Trophoblast cell (in vitro differentiated cells and primary cell): ENCODE results near the gene BOK.

Experiments used
- DNase-seq, 2 donors: peaks; one replicate each; pipeline ENCODE4 v3.0.0-alpha.2; 2016
- H2AFZ ChIP-seq: 2 replicates; pipeline ENCODE4 v1.6.1; 2013; ENCODE audit warnings: low read length, moderate library complexity, mild to moderate bottlenecking; ENCODE audit not compliant: insufficient read depth, poor library complexity
- H2AK5ac ChIP-seq: 2 replicates; pipeline ENCODE4 v1.6.1; 2013; ENCODE audit warnings: mild to moderate bottlenecking, low read length
- H2BK120ac ChIP-seq: 2 replicates; pipeline ENCODE4 v1.6.1; 2013; ENCODE audit warnings: low read length, mild to moderate bottlenecking, moderate library complexity; ENCODE audit not compliant: insufficient read depth, poor library complexity
- H2BK12ac ChIP-seq: 2 replicates; pipeline ENCODE4 v1.6.1; 2013; ENCODE audit warnings: mild to moderate bottlenecking, low read length, moderate library complexity
- H2BK5ac ChIP-seq: 2 replicates; pipeline ENCODE4 v1.6.1; 2013; ENCODE audit warnings: low read length, low read depth, moderate library complexity, mild to moderate bottlenecking; ENCODE audit not compliant: poor library complexity
- H3K14ac ChIP-seq: 2 replicates; pipeline ENCODE4 v1.6.1; 2013; ENCODE audit warnings: mild to moderate bottlenecking, low read length
- H3K18ac ChIP-seq: 2 replicates; pipeline ENCODE4 v1.6.1; 2013; ENCODE audit warnings: mild to moderate bottlenecking, low read length
- H3K23ac ChIP-seq: 2 replicates; pipeline ENCODE4 v1.6.1; 2013; ENCODE audit warnings: low read length
- H3K27ac ChIP-seq: 2 replicates; pipeline ENCODE4 v1.5.1; 2013; ENCODE audit warnings: low read depth, mild to moderate bottlenecking, inconsistent platforms, low read length, moderate library complexity
- H3K27me3 ChIP-seq: 2 replicates; pipeline ENCODE4 v1.6.1; 2013; ENCODE audit warnings: inconsistent platforms, mild to moderate bottlenecking, low read length, moderate library complexity; ENCODE audit not compliant: insufficient read depth
- H3K36me3 ChIP-seq, 2 experiments: 1 replicate in 1 of 2; 2 replicates in 1 of 2; pipeline ENCODE4 v1.6.1; 2013; ENCODE audit warnings: low read length in 2 of 2, mild to moderate bottlenecking in 2 of 2, moderate library complexity in 1 of 2; ENCODE audit not compliant: insufficient read depth in 2 of 2, control insufficient read depth in 1 of 2
- H3K4ac ChIP-seq: 2 replicates; pipeline ENCODE4 v1.6.1; 2013; ENCODE audit warnings: low read depth, mild to moderate bottlenecking, low read length, moderate library complexity
- H3K4me1 ChIP-seq, 2 experiments: 1 replicate in 1 of 2; 2 replicates in 1 of 2; pipeline ENCODE4 v1.6.1; 2013; ENCODE audit warnings: low read length in 2 of 2, mild to moderate bottlenecking in 2 of 2, moderate library complexity in 1 of 2; ENCODE audit not compliant: insufficient read depth in 2 of 2, control insufficient read depth in 1 of 2
- H3K4me2 ChIP-seq: 2 replicates; pipeline ENCODE4 v1.6.1; 2013; ENCODE audit warnings: inconsistent platforms, mild to moderate bottlenecking, low read length, moderate library complexity
- H3K4me3 ChIP-seq: 2 replicates; pipeline ENCODE4 v1.5.1; 2013; ENCODE audit warnings: mild to moderate bottlenecking, low read depth, low read length, inconsistent platforms
- H3K79me1 ChIP-seq: one replicate; pipeline ENCODE4 v1.6.1; 2013; ENCODE audit warnings: low read length
- H3K79me2 ChIP-seq: 2 replicates; pipeline ENCODE4 v1.6.1; 2013; ENCODE audit warnings: low read length, mild to moderate bottlenecking; ENCODE audit not compliant: control insufficient read depth, insufficient read depth, poor library complexity
- H3K9ac ChIP-seq: 2 replicates; pipeline ENCODE4 v1.6.1; 2013; ENCODE audit warnings: mild to moderate bottlenecking, low read length
- H3K9me3 ChIP-seq: 2 replicates; pipeline ENCODE4 v1.6.1; 2013; ENCODE audit warnings: low read depth, mild to moderate bottlenecking, control low read depth, inconsistent platforms, low read length; ENCODE audit not compliant: insufficient read depth
- H4K12ac ChIP-seq: 2 replicates; pipeline ENCODE4 v1.6.1; 2013; ENCODE audit warnings: low read depth, mild to moderate bottlenecking, low read length, moderate library complexity
- H4K8ac ChIP-seq: 2 replicates; pipeline ENCODE4 v1.6.1; 2013; ENCODE audit warnings: low read depth, mild to moderate bottlenecking, low read length, moderate library complexity
- H4K91ac ChIP-seq: one replicate; pipeline ENCODE4 v1.6.1; 2013; ENCODE audit warnings: low read depth, mild to moderate bottlenecking, low read length, moderate library complexity
- WGBS: extraction: QIAGEN DNeasy Blood & Tissue Kit; methylation state at CpG from one replicate; pipeline ENCODE4 v1.1.7; 2013; ENCODE audit warnings: missing lambda C conversion rate; ENCODE audit not compliant: insufficient read length, insufficient coverage; ENCODE audit errors: extremely low coverage; 5-methylcytosine and 5-hydroxymethylcytosine counted together

BOK gene

GRCh38 chr2:241550616-241551580 lies 7.6 kb upstream of the BOK start:
- Histone ChIP-seq H2BK5ac (no peak overlapping the region), H4K91ac (peak overlapping the region; percentile 26), H3K4me3 (peak overlapping the region; percentile 22), H3K4me2 (no peak overlapping the region), H3K27ac (no peak overlapping the region), H4K12ac (no peak overlapping the region), H2AFZ (no peak overlapping the region), H3K9ac (no peak overlapping the region), H3K18ac (no peak overlapping the region), H2BK120ac (no peak overlapping the region), H3K27me3 (no peaks in the 10 kb centered on the region), H3K4me1 (peaks cover 22 to 32% of the 10 kb centered on the region in 2 experiments), H2BK12ac (peak overlapping the region; percentile 8), H4K8ac (no peak overlapping the region), H3K9me3 (peaks cover 2% of the 10 kb centered on the region), H3K23ac (no peak overlapping the region), H3K14ac (no peak overlapping the region), H3K79me2 (peaks cover 2% of the 10 kb centered on the region), H3K4ac (no peak overlapping the region), H3K79me1 (peaks cover 12% of the 10 kb centered on the region), H2AK5ac (no peak overlapping the region), H3K36me3 (no peaks in the 10 kb centered on the region)
- no CpG with 5 or more reads among the region's 21 CpGs for WGBS
- no peak for DNase-seq

- peaks cover 2% of the 10 kb centered on the region for H3K79me2 ChIP-seq
- no peak overlapping the region for H4K12ac ChIP-seq
- no peak overlapping the region for H3K4me3 ChIP-seq
- no peak overlapping the region for H4K8ac ChIP-seq
- peaks cover 11% of the 10 kb centered on the region for H3K79me1 ChIP-seq
- no peak overlapping the region for H3K9ac ChIP-seq
- H3K4me2 ChIP-seq = no peak overlapping the region
- DNase-seq = no peak
- no peak overlapping the region for H2AFZ ChIP-seq
- H3K23ac ChIP-seq = no peak overlapping the region
- H3K27me3 ChIP-seq = no peaks in the 10 kb centered on the region
- WGBS = no CpG with 5 or more reads among the region's 12 CpGs
- H2BK120ac ChIP-seq = peak overlapping the region; percentile 25
- H3K27ac ChIP-seq = no peak overlapping the region
- no peak overlapping the region for H3K18ac ChIP-seq
- H2AK5ac ChIP-seq = no peak overlapping the region
- H4K91ac ChIP-seq = peak overlapping the region; percentile 26
- H3K4ac ChIP-seq = no peak overlapping the region
- H3K36me3 ChIP-seq = no peaks in the 10 kb centered on the region
- H3K14ac ChIP-seq = no peak overlapping the region
- no peak overlapping the region for H2BK5ac ChIP-seq
- H3K9me3 ChIP-seq = peaks cover 2% of the 10 kb centered on the region
- H2BK12ac ChIP-seq = peak overlapping the region; percentile 8
- H3K4me1 ChIP-seq = peaks cover 21 to 27% of the 10 kb centered on the region in 2 experiments
Measured at GRCh38 chr2:241551599-241551997, 6.9 kb upstream of the BOK start.

GRCh38 chr2:241551998-241552737 lies 6.4 kb upstream of the BOK start:
- H2AK5ac ChIP-seq = peak overlapping the region; percentile 69
- H2BK5ac ChIP-seq = no peak overlapping the region
- no peak overlapping the region for H3K23ac ChIP-seq
- no CpG with 5 or more reads among the region's 33 CpGs for WGBS
- peak overlapping the region; percentile 39 for H4K8ac ChIP-seq
- H3K4me3 ChIP-seq = no peak overlapping the region
- peak overlapping the region; percentile 1 for H2AFZ ChIP-seq
- peaks cover 2% of the 10 kb centered on the region for H3K9me3 ChIP-seq
- no peak overlapping the region for H3K9ac ChIP-seq
- no peak overlapping the region for H3K4me2 ChIP-seq
- H3K27ac ChIP-seq = no peak overlapping the region
- H4K91ac ChIP-seq = no peak overlapping the region
- H3K36me3 ChIP-seq = no peaks in the 10 kb centered on the region
- peak overlapping the region; percentile 2 for H3K14ac ChIP-seq
- peaks cover 15 to 22% of the 10 kb centered on the region in 2 experiments for H3K4me1 ChIP-seq
- peak overlapping the region; percentile 0 for H3K18ac ChIP-seq
- DNase-seq = peak; percentile 82 to 87
- H4K12ac ChIP-seq = no peak overlapping the region
- peak overlapping the region; percentile 25 for H2BK120ac ChIP-seq
- no peaks in the 10 kb centered on the region for H3K27me3 ChIP-seq
- no peak overlapping the region for H3K4ac ChIP-seq
- H3K79me2 ChIP-seq = no peaks in the 10 kb centered on the region
- no peak overlapping the region for H2BK12ac ChIP-seq
- H3K79me1 ChIP-seq = peaks cover 8% of the 10 kb centered on the region

- Histone ChIP-seq H3K79me2 (no peaks in the 10 kb centered on the region), H2BK12ac (no peak overlapping the region), H3K9ac (no peak overlapping the region), H3K23ac (no peak overlapping the region), H3K14ac (no peak overlapping the region), H4K12ac (no peak overlapping the region), H2AK5ac (no peak overlapping the region), H2BK120ac (no peak overlapping the region), H3K9me3 (no peaks in the 10 kb centered on the region), H3K27ac (no peak overlapping the region), H3K27me3 (no peaks in the 10 kb centered on the region), H3K4me3 (no peak overlapping the region), H3K18ac (no peak overlapping the region), H2BK5ac (no peak overlapping the region), H3K4me1 (peaks cover 10 to 15% of the 10 kb centered on the region in 2 experiments), H4K91ac (peak overlapping the region; percentile 4), H3K4me2 (no peak overlapping the region), H3K36me3 (no peaks in the 10 kb centered on the region), H3K79me1 (peaks cover under 1% of the 10 kb centered on the region), H3K4ac (no peak overlapping the region), H2AFZ (no peak overlapping the region), H4K8ac (no peak overlapping the region)
- WGBS = no CpG with 5 or more reads among the region's 12 CpGs
- DNase-seq = peak in 1 of 2 donors; percentile 31
Measured at GRCh38 chr2:241553512-241553830, 5.1 kb upstream of the BOK start.
